GM12892 (cell line): Measurements from ENCODE around the gene PHF12.

Experiments used
- POLR2A ChIP-seq: IDR thresholded peaks from 2 replicates; pipeline ENCODE4 v1.6.1; 2011; ENCODE audit warnings: low read depth, low read length, control low read depth
- POLR2AphosphoS5 ChIP-seq: IDR thresholded peaks from 2 replicates; pipeline ENCODE4 v1.6.1; 2011; ENCODE audit warnings: low read depth, low read length, control low read depth
- TAF1 ChIP-seq: IDR thresholded peaks from 2 replicates; pipeline ENCODE4 v1.6.1; 2011; ENCODE audit warnings: low read depth, mild to moderate bottlenecking, control low read depth, low read length, borderline replicate concordance

DNA sequence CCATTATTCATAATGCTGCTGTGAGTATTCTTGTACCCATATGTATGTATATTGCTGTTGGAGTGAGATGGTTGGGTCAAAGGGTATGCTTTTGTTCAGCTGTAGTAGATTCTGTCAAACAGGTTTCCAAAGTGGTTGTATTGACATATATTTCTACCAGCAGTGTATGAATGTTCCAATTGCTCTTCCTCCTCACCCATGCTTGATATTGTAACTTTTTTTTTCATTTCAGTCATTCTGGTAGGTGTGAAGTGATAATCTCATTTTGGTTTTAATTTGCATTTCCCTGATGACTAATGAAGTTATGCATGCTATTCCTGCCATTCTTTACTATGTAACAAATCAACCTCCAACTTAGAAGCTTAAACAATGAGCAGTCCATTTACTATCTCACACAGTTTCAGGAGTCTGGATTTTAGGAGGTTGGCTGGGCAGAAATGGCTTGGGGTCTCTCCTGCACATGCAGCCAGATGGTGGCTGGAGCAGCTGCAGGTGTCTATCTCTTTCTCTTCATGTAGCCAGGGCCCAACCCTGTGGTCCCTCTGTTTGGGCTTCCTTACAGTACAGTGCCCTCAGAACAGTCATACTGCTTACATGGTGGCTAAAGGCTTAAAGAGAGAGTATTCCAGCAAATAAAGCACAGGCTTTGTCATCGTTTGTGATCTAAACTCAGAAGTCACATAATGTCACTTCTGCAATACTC, 75.3 kb downstream of the PHF12 start:
- TF ChIP-seq POLR2A (no peak), TAF1 (no peak), POLR2AphosphoS5 (no peak)
